ENCODE results near the gene TEKT1. TPM values are rescaled to one million over a fixed set of nuclear protein-coding genes. Genes with fewer than 3 reads are reported as not detected.
A peak's percentile ranks its signal among the peaks of the same experiment; 100 is the strongest.

The TEKT1 gene
- total RNA-seq, 1 donor from 2014 or later = not detected

DNA sequence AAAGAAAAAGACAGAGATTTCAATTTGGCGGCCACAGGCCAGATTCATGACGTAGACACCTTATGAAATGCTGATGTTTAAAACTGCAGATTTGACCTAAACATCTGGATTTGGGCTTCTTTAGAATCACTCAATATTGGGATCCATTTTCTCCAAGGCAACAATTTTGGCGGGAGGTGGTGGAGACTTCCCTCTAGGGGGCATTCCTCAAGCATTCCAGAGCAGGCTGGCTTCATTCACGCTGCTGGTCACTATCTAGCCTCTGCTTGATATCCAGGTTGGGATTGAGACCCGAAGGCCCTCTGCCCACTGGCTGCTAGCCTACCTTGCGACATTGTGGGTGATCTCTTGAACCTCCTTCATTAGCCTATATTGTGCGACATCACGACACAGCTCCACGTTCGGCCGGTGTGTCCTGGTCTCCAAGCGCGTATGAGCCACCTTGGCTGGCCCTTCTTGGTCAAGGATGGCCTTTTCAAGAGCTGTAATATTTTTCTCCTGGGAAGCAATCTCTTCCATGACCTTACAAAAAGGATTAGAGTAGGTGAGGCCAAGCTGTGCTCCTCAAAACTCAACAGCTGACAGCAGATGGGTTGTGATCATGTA lies 31.0 kb downstream of the TEKT1 start:
- intact Hi-C loops (cut with micrococcal nuclease) = no loop called here
- Histone ChIP-seq H3K27ac (replicated peaks) (no peak overlapping the region), H3K4me1 (no peaks in the 10 kb centered on the region), H3K27me3 (ENCODE audit: low read depth) (peaks cover 41% of the 10 kb centered on the region), H3K4me3 (no peak overlapping the region), H3K9me3 (replicated peaks) (no peaks in the 10 kb centered on the region), H3K36me3 (no peaks in the 10 kb centered on the region)
- no peak for DNase-seq
- TF ChIP-seq, protein P1, sequence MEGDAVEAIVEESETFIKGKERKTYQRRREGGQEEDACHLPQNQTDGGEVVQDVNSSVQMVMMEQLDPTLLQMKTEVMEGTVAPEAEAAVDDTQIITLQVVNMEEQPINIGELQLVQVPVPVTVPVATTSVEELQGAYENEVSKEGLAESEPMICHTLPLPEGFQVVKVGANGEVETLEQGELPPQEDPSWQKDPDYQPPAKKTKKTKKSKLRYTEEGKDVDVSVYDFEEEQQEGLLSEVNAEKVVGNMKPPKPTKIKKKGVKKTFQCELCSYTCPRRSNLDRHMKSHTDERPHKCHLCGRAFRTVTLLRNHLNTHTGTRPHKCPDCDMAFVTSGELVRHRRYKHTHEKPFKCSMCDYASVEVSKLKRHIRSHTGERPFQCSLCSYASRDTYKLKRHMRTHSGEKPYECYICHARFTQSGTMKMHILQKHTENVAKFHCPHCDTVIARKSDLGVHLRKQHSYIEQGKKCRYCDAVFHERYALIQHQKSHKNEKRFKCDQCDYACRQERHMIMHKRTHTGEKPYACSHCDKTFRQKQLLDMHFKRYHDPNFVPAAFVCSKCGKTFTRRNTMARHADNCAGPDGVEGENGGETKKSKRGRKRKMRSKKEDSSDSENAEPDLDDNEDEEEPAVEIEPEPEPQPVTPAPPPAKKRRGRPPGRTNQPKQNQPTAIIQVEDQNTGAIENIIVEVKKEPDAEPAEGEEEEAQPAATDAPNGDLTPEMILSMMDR (IDR thresholded peaks at IDR 0.05; ENCODE audit: borderline replicate concordance) = peak; percentile 58

DNA sequence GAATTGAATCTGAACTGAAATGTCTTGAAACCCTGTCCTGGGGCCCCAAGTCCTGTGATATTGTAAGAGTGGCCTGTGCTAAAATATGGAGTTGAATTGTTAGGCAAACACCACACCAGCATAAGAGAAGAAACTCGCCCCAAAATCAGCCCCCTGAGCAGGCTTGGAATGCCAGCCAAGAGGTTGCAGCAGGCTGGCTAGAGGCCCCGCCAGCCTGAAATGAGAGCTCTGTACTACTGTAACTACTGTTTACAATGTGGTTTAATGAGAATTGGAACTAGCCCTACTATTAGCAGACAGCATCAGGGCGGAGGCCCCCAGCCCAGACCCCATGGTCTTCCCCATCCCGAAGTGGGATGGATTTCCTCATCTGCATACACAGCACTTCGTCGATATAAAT lies 31.8 kb downstream of the TEKT1 start:
- Histone ChIP-seq H3K27me3 (ENCODE audit: low read depth) (peaks cover 41% of the 10 kb centered on the region), H3K9me3 (replicated peaks) (no peaks in the 10 kb centered on the region), H3K36me3 (no peaks in the 10 kb centered on the region), H3K4me3 (no peak overlapping the region), H3K4me1 (no peaks in the 10 kb centered on the region), H3K27ac (replicated peaks) (no peak overlapping the region)
- intact Hi-C loops (cut with micrococcal nuclease) = no loop called here
- TF ChIP-seq, protein P1 (IDR thresholded peaks at IDR 0.05; ENCODE audit: borderline replicate concordance) = no peak
- no peak for DNase-seq

DNA sequence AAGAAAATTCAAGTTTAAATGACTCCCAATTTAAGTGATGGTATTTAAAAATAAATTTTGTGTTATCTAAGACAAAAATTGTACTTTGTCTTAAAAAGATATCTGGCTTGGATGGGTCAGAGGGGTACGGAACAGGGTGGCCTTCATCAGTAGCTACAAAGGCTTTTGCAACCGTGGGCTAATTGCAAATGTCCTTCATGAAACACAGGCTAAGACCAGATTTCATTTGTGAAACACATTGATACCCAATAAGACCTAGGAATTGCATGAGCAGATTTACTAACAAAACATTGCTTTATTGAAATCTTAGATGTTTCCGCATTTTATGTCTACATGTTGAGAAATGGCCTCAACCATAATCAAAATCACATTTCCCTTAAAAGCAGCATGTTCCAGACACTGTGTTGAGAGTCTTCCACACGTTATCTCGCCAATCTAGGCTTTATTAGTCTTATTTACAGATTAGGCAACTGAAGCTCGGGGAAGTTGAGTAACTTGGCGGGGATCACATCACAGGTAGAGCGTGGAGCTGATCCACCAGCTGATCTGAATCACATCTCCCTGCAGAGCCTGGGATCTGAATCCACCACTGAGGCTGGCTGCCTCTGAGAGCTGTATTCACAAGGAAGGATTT lies 33.7 kb downstream of the TEKT1 start:
- Histone ChIP-seq H3K4me3 (no peak overlapping the region), H3K9me3 (replicated peaks) (no peaks in the 10 kb centered on the region), H3K4me1 (no peaks in the 10 kb centered on the region), H3K36me3 (no peaks in the 10 kb centered on the region), H3K27me3 (ENCODE audit: low read depth) (peaks cover 41% of the 10 kb centered on the region), H3K27ac (replicated peaks) (no peak overlapping the region)
- TF ChIP-seq, protein P1 (IDR thresholded peaks at IDR 0.05; ENCODE audit: borderline replicate concordance) = no peak
- no peak for DNase-seq
- intact Hi-C loops (cut with micrococcal nuclease) = no loop called here

DNA sequence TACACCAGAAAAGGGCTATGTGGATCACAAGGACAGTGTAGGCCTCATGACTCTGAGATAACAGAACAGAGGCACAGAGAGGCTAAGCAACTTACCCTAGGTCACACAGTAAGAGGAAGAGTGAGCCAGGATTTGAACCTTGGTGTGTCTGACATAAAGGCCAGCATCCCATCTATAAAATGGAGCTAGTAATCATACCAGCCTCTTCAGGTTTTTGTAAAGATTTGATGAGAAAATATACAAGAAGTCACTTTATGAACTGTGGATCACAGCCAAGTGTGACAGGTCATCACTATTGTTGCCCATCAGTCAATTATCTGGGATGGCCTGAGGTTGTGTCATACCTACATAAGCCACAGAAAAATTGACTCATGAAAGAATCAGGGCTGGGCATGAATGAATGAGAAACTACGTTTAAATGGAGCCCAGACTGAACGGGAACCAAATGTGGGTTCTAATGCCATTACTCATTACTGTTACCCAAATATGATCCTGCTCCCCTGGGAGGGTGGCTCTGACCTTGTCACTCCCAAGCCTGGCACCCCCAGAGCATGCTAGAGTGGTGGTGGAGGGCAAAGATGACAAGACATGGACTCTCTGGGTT lies 34.5 kb downstream of the TEKT1 start:
- no peak overlapping the region for H3K27ac ChIP-seq (replicated peaks)

DNA sequence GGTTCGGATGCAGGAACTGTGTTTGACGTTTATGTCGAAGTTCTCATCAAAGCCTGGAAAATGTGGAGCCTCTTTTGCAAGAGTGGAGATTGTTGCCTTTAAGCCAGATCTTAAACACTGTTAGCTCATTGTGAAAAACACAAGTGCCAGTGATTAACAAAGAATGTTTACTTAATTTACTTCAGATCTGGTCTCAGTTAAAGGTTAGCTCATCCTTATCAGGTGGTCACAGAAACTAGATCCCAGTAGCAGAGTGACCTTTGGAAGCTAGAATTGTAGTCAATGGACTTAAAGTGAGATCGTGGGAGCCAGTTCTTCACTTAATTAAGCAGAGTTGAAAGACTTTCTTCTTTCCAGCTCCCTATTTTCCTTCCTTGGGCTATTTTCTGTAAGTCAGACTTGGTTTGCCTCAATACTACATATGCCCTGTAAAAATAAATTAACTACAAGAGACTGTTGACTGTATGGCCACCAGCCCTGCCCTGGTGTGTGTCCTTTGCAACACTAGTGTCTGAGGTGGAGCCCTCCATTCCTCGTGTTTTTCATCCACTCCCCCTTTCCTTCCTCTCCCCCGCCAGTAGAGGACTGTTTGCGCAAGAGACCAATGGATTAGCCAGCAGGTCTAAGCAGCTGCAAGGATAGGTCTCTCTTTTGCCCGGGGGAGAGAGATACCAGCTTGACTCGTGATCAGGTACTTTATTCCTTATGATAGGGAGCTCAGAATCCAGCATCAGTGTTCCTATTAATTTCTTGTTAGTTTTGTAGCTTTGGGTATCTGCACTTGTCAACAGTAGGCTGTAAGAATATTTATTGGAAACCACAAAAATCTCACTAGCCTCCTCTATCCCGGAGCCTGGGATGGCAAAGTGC lies 35.3 kb downstream of the TEKT1 start:
- intact Hi-C loops (cut with micrococcal nuclease) = no loop called here
- Histone ChIP-seq H3K9me3 (replicated peaks) (no peaks in the 10 kb centered on the region), H3K27ac (replicated peaks) (no peak overlapping the region), H3K4me1 (no peaks in the 10 kb centered on the region), H3K4me3 (no peak overlapping the region), H3K36me3 (no peaks in the 10 kb centered on the region), H3K27me3 (ENCODE audit: low read depth) (peaks cover 56% of the 10 kb centered on the region)
- DNase-seq = no peak
- TF ChIP-seq, protein P1 (IDR thresholded peaks at IDR 0.05; ENCODE audit: borderline replicate concordance) = no peak

More for the DNA sequence above, 34.5 kb downstream of the TEKT1 start:
- TF ChIP-seq, protein P1 (IDR thresholded peaks at IDR 0.05; ENCODE audit: borderline replicate concordance) = no peak
- no peaks in the 10 kb centered on the region for H3K36me3 ChIP-seq
- intact Hi-C loops (cut with micrococcal nuclease) = no loop called here
- H3K27me3 ChIP-seq (ENCODE audit: low read depth) = peaks cover 48% of the 10 kb centered on the region
- H3K4me1 ChIP-seq = no peaks in the 10 kb centered on the region
- H3K9me3 ChIP-seq (replicated peaks) = no peaks in the 10 kb centered on the region
- no peak for DNase-seq
- no peak overlapping the region for H3K4me3 ChIP-seq

Data from left ventricle myocardium inferior (tissue), 1 donor.